Prostate gland (tissue), 2 donors: ENCODE measurements around the gene RELCH. TPM values are rescaled to one million over a fixed set of nuclear protein-coding genes. Genes with fewer than 3 reads are reported as not detected.
A peak's percentile ranks its signal among the peaks of the same experiment; 100 is the strongest.

Experiments used
- DNase-seq: peaks from one replicate; pipeline ENCODE4 v3.0.0-alpha.2; 2019; ENCODE audit warnings: low spot score
- H3K27ac ChIP-seq, 2 donors: fragments of 200-600 bp; sonication (generic); 2 replicates each; pipeline ENCODE4 v1.5.1; 2017 to 2019
- H3K27me3 ChIP-seq: fragments of 200-600 bp; sonication (generic); replicated peaks from 2 replicates; pipeline ENCODE4 v1.5.1; 2019; ENCODE audit not compliant: insufficient read depth
- H3K36me3 ChIP-seq, 2 donors: fragments of 200-600 bp; sonication (generic); 1 replicate in 1 of 2; 2 replicates in 1 of 2; pipeline versions ENCODE4 v1.5.1 to v1.8.1; 2017 to 2019
- H3K4me1 ChIP-seq: fragments of 200-600 bp; sonication (generic); replicated peaks from 2 replicates; pipeline ENCODE4 v1.5.1; 2019
- H3K4me3 ChIP-seq, 2 donors: fragments of 200-600 bp; sonication (generic); 2 replicates each; pipeline ENCODE4 v1.5.1; 2017 to 2019
- H3K9me3 ChIP-seq: fragments of 200-600 bp; sonication (generic); 2 replicates; pipeline ENCODE4 v1.5.1; 2017
- CTCF ChIP-seq, 4 experiments: fragments of 200-600 bp in 2 of 4; fragments of 450-650 bp in 2 of 4; sonication (generic) in 2 of 4; IDR thresholded peaks; 1 replicate in 3 of 4; 2 replicates in 1 of 4; pipeline ENCODE4 v1.5.1; 2016 to 2019; ENCODE audit warnings: antibody characterized with exemption in 4 of 4, mild to moderate bottlenecking in 2 of 4, moderate library complexity in 2 of 4
- POLR2A ChIP-seq: fragments of 450-650 bp; IDR thresholded peaks from one replicate; pipeline ENCODE4 v1.6.1; 2016; ENCODE audit warnings: antibody characterized with exemption, mild to moderate bottlenecking
- POLR2AphosphoS5 ChIP-seq: sonication (generic); formaldehyde crosslinking; IDR thresholded peaks from one replicate; pipeline ENCODE4 v1.6.1; 2017; ENCODE audit warnings: antibody characterized with exemption
- whole genome bisulfite sequencing: methylation state at CpG from one replicate; pipeline ENCODE4 v1.1.5; 2018; 5-methylcytosine and 5-hydroxymethylcytosine counted together
- intact Hi-C: fragments of 100-400 bp; cut with DNase I; formaldehyde crosslinking; loops from one replicate; pipeline ENCODE4 v1.14.2; 2022
- total RNA-seq, 2 donors: library from RNA; depleted of rRNA; stranded (reverse); fragments of >200 nt; gene quantifications; one replicate each; pipeline ENCODE4 v1.1.0, GENCODE V29; 2016

Gene RELCH
- total RNA-seq, 2 donors from 2014 or later, result 34.8 to 49.0 TPM

- Histone ChIP-seq H3K27me3 (no peaks in the 10 kb centered on the region), H3K4me3 (peak overlapping the region; percentile 75 to 98), H3K9me3 (no peaks in the 10 kb centered on the region), H3K4me1 (no peaks in the 10 kb centered on the region), H3K27ac (peak overlapping the region; percentile 58 to 72), H3K36me3 (no peaks in the 10 kb centered on the region)
- intact Hi-C loops, result loop anchor here (5.0 to 10.0 kb wide), 3 partner anchors 334 to 527 kb away; partner anchors contain the start of genes PHLPP1 and ZCCHC2
- WGBS, result 1% methylated on average over 54 of the region's 54 CpGs
- peak; percentile 15 for DNase-seq
- TF ChIP-seq POLR2AphosphoS5 (no peak), POLR2A (no peak), CTCF (IDR thresholded peaks at IDR 0.05) (no peak)
These were observed 772 bp downstream of the RELCH start for GRCh38 chr18:62187543-62188510.

GRCh38 chr18:62189208-62189607 is 2.2 kb downstream of the RELCH start:
- DNase-seq, result no peak
- no peak overlapping the region for H3K27ac ChIP-seq
- 12% methylated on average over 2 of the region's 2 CpGs for WGBS
- H3K36me3 ChIP-seq, result no peaks in the 10 kb centered on the region
- H3K9me3 ChIP-seq, result no peaks in the 10 kb centered on the region
- H3K4me3 ChIP-seq, result peak overlapping the region; percentile 75 to 98
- no peaks in the 10 kb centered on the region for H3K27me3 ChIP-seq
- H3K4me1 ChIP-seq, result no peaks in the 10 kb centered on the region
- intact Hi-C loops, result loop anchor here (5.0 to 10.0 kb wide), 3 partner anchors 333 to 526 kb away; partner anchors contain the start of genes PHLPP1 and ZCCHC2
- TF ChIP-seq POLR2A, result no peak
- TF ChIP-seq POLR2AphosphoS5, result no peak
- no peak for TF ChIP-seq CTCF (IDR thresholded peaks at IDR 0.05)

GRCh38 chr18:62196079-62196478 is 9.0 kb downstream of the RELCH start:
- Histone ChIP-seq H3K4me3 (no peak overlapping the region), H3K36me3 (no peaks in the 10 kb centered on the region), H3K27ac (no peak overlapping the region), H3K27me3 (no peaks in the 10 kb centered on the region), H3K9me3 (no peaks in the 10 kb centered on the region), H3K4me1 (no peaks in the 10 kb centered on the region)
- no peak for DNase-seq
- 97% methylated on average over 7 of the region's 7 CpGs for WGBS
- intact Hi-C loops, result no loop called here
- TF ChIP-seq POLR2A, result no peak
- no peak for TF ChIP-seq POLR2AphosphoS5
- TF ChIP-seq CTCF (IDR thresholded peaks at IDR 0.05), result no peak

GRCh38 chr18:62196980-62197379 is 9.9 kb downstream of the RELCH start:
- H3K27ac ChIP-seq, result no peak overlapping the region
- no peaks in the 10 kb centered on the region for H3K27me3 ChIP-seq
- no peak for TF ChIP-seq POLR2AphosphoS5
- no peak for TF ChIP-seq CTCF (IDR thresholded peaks at IDR 0.05)
- no peak for TF ChIP-seq POLR2A
- no peaks in the 10 kb centered on the region for H3K9me3 ChIP-seq
- H3K36me3 ChIP-seq, result no peaks in the 10 kb centered on the region
- no peak overlapping the region for H3K4me3 ChIP-seq
- no peak for DNase-seq
- intact Hi-C loops, result no loop called here
- no peaks in the 10 kb centered on the region for H3K4me1 ChIP-seq
